GM18861 (cell line): ENCODE results near the gene LSM12.
"Not testable (repeated sequence)": the region's sequence is repeated elsewhere in the genome, so short reads cannot be mapped to it uniquely, and the experiment has no call there.

Source experiments
- ATAC-seq: cut with Tn5 transposase; IDR thresholded peaks from one replicate; pipeline ENCODE4 v1.9.1; 2021; ENCODE audit not compliant: unreplicated experiment

The LSM12 gene

GRCh38 chr17:44076716-44077594 lies 10.5 kb upstream of the LSM12 start:
- ATAC-seq = no peak

GRCh38 chr17:44075598-44076293 lies 9.3 kb upstream of the LSM12 start:
- ATAC-seq = no peak

- no peak for ATAC-seq
Observed at GRCh38 chr17:44074911-44075285, 8.4 kb upstream of the LSM12 start.

GRCh38 chr17:44074231-44074910 lies 7.9 kb upstream of the LSM12 start:
- ATAC-seq = no peak

- ATAC-seq = no peak
Observed at GRCh38 chr17:44071772-44072171, 5.3 kb upstream of the LSM12 start.

GRCh38 chr17:44071198-44071520 lies 4.7 kb upstream of the LSM12 start:
- ATAC-seq = no peak

GRCh38 chr17:44070455-44071197 lies 4.2 kb upstream of the LSM12 start, which contains the start of gene G6PC3:
G6PC3 (plus strand) TSS chr17:44070735; CDS start chr17:44070966, 231 bp downstream.
- peak; percentile 69 for ATAC-seq

GRCh38 chr17:44069974-44070454 lies 3.5 kb upstream of the LSM12 start:
- ATAC-seq = peak; percentile 3

GRCh38 chr17:44067545-44067940 lies 1.1 kb upstream of the LSM12 start:
- ATAC-seq = no peak

- ATAC-seq = no peak
Observed at GRCh38 chr17:44065668-44066203, 735 bp downstream of the LSM12 start.

- no peak for ATAC-seq
Observed at GRCh38 chr17:44063704-44064639, 2.5 kb downstream of the LSM12 start.

- ATAC-seq = no peak
Observed at GRCh38 chr17:44062871-44063270, 3.6 kb downstream of the LSM12 start.

- no peak for ATAC-seq
Observed at GRCh38 chr17:44061446-44061845, 5.0 kb downstream of the LSM12 start.

GRCh38 chr17:44059101-44059892 lies 7.2 kb downstream of the LSM12 start:
- ATAC-seq = no peak

GRCh38 chr17:44053125-44053872 lies 13.2 kb downstream of the LSM12 start:
- no peak for ATAC-seq

GRCh38 chr17:44049294-44050060 lies 17.0 kb downstream of the LSM12 start:
- no peak for ATAC-seq

- ATAC-seq = not testable (repeated sequence)
Observed at GRCh38 chr17:44046893-44047292, 19.6 kb downstream of the LSM12 start.
